ENCODE results near the gene SLC25A27.

The SLC25A27 gene

DNA sequence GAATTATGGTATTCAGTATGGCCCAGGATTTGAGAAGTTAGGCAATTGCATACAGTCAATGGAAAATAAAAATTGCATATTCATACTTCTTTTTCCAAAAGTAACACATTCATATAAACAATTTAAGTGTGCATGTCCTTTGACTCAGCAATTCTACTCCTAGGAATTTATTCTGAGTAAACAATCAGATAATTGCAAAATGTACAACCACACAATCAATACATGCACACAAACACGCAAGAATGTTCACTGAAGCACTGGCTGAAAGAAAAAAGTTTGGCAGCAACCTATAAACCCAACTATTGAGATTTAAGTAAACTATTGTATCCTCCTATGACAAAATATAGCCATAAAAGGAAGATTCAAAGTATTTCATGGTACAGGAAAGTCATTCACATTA is 1.8 kb upstream of the SLC25A27 start:
- no peak for DNase-seq (ENCODE audit: low read depth in 2 of 2)

DNA sequence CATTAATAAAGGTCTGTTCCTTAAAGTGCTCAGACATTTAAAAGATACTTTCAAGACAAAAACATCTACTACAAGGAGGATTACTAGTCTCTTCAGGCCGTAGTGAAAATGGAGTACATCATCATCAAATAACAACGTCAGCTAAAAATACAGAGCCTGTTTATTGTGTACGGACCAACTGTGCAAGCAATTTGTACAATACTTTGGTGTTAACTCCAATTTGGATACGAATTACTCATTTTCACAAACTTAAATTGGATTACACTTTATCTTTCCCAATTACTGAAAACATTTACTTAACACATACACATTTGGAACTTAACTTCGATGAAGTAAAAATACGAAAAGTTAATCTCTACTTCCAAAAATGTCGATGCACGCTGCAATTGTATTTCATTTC is 959 bp upstream of the SLC25A27 start:
- no peak for DNase-seq (ENCODE audit: low read depth in 2 of 2)

DNA sequence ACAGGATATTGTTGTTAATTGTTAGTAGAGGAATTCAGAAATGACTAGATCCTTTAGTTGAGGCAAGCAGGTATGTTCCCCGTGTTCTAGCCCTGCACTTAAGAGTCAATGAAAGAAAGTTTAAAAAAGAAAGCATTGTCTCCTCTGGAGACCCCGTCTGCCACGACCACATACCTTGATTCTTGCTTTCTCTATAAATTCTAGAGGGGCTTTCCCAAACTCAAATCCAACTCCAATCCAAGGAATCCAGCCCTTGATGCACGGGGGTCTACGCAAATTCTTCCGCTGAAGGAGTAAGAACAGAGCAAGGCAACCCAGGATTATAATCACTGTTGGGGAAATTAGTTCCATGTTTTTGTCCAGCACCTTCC is 558 bp upstream of the SLC25A27 start:
- no peak for DNase-seq (ENCODE audit: low read depth in 2 of 2)

DNA sequence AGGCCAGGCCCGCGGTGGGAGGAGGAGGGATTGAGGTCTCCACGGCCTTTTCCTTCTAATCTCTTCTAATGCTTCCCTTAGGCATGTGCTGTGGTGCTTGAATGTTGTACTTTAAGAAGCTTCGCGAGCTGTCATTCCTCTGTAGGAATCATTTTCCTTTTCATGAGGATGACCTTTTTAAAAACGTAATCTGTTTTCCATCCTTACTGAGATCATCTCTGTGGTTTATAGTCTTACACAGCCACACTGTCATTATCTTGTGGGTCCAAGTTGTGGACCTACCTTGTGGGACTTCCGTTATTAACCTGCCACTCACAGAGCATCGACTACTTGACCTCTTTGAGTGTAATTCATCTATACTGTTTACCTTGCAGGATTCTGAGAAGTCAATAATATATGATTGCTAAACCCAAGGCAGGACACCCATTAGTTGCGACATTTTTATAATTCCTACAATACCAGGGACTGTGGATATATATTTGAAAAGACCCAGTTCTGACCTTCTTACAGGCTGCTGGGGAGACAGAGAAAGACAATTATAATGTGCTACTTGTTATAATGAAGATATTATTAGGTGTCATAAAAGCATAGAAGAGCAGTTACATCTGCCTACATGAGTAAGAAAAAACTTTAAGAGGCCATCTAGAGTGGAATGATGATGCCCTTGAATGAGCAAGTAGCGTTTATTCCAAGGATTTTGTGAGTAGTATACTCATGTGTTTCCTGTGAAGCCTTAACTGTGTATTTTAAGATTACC is 842 bp downstream of the SLC25A27 start:
- DNase-seq (ENCODE audit: low read depth in 2 of 2): no peak

DNA sequence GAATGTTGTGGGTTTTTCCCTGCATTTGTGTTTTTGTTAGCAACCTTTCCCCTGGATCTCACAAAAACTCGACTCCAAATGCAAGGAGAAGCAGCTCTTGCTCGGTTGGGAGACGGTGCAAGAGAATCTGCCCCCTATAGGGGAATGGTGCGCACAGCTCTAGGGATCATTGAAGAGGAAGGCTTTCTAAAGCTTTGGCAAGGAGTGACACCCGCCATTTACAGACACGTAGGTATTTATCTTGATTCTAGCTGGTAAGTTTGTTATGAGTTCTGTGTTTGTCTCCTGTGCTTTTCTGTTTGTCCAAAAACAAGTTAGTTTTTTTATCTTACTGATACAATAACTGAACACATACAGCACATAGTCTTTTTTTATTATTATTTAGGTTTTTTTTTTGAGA is 3.0 kb downstream of the SLC25A27 start:
- DNase-seq (ENCODE audit: low read depth in 2 of 2): no peak

DNA sequence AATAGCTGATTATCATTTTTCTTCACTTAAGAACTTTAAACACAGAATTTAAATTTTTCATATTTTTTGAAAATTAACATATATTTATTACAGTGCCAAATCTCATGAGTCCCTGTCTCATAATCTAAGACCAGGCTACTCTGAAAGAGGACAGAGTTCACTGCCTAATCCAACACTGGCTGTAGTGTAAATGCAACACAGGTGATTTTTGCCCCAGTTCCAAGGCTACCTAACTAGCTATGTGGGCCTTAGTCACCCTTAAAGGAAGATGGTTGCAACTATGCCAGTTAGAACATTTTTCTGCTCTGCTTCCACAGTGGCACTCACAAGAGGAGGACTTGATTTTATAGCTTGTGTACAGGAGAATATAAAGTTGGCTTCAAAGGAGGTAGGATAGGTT is 4.9 kb downstream of the SLC25A27 start:
- no peak for DNase-seq (ENCODE audit: low read depth in 2 of 2)

DNA sequence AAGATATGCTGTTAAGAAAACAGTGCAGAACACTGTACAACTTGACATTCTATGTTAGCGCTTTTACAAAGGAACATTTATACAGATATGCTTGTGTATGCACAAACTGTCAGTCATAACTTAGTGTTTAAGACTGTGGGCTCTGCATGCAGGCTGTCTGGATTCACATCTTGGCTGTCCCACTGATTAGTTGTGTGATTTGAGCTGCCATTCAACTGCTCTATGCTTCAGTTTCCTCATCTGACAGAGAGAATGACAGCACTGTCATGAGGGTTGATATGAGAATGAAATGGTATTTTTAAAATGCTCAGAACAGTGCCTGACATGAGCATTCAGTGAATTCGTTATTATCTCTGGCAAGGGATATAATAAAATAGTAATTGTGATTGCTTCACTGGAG is 8.7 kb downstream of the SLC25A27 start:
- no peak for DNase-seq (ENCODE audit: low read depth in 2 of 2)

DNA sequence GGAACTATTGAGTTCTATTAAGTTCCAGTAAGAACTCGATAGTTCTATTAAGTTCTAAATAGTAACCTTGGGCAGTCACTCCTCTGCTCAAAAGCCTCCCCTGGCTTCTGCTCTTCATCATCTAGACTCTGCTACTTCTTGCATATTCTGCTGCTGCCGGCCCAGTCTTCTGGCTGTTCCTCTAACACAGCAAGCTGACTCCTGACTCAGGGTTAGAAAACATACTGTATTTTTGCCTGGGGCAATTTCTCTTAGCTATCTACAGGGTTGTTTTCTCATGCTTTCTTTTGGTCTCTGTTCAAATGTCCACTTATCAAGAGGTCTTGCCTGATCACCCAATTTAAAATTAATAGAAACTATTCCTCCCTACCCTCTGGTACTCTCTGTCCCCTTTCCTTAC is 14.6 kb downstream of the SLC25A27 start:
- no peak for DNase-seq (ENCODE audit: low read depth in 2 of 2)

DNA sequence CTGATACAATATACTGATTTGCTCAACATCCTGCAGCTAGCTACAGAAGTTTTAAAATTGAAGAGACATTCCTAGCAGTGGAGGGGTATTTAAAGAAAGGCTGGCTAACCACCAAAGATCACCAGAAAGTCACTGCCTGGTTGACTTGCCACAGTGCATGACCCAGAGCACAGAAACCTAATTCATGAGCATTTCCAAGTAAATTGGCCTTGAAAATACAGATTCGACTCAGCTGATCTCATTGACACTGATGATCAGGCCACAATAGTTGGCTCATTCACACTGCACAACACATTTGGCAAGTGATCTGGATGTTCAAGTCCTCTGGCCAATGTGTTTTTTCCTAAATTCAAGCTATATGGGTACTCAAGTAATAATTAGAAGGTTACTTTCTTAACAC is 21.6 kb downstream of the SLC25A27 start:
- DNase-seq (ENCODE audit: low read depth in 2 of 2): no peak

DNA sequence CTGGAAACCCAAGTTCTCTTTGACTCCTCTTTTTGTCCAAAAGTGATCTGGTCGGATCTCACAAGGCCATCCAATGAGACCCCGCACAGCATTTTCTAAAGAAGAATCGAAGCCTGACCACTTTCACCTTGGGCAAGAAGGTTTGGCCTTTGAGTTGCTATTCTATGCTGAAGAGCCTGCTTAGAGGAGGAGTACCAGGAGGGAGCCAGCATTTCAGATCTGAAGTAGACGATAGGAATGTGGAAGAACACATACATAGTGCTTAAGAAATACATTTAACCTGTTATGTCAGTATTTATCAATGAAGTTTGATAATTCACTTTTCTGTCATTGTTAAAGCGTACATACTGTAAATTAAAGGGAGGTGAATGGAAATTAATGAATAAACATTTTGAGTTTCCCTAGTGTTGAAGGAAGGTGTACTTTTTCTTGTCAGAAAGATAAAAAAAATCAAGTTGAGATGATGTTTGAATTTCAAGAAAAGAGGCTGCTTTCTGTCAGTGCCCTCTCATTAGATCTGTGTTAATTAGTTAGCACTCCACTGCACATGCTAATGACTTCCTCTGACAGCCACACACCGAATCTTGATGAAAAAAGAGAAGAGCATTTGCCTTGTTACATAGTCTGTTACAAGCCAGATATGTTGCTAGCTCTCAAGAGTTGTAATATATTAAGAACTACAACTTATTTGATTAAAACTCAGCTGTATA is 24.0 kb downstream of the SLC25A27 start:
- no peak for DNase-seq (ENCODE audit: low read depth in 2 of 2)

DNA sequence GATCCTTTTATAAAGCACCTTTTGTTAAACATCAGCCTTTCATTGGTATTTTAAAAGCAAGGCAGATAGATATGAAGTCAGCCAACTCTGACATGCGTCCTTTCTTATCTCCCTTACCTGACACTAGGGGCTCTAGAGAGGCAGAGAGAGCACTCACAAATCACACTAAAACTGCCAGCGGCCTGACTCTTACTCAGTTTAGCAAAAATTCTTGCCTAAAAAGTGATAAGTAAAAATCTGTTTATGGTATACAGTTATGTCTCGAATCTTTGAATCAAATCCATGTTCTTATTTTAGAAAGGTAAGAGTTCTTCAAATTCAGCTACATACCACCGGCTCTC is 24.5 kb downstream of the SLC25A27 start:
- DNase-seq (ENCODE audit: low read depth in 2 of 2): no peak

DNA sequence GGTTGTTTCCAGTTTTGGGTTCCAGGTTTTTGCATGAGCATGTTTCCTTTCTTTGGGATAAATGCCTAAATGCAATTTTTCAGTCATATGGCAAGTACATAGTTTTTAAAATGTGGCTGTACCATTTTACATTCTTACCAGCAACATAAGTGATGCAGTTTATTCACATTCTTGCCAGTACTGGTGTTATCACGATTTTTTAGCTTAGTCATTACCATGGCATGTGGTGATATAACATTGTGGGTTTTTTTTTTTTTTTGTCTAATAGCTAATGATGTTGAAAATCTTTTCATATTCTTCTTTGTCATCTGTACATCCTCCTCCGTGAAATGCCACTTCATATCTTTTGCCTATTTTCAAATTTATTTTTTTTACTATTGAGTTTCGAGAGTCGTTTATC is 32.0 kb downstream of the SLC25A27 start:
- DNase-seq (ENCODE audit: low read depth in 2 of 2): no peak

DNA sequence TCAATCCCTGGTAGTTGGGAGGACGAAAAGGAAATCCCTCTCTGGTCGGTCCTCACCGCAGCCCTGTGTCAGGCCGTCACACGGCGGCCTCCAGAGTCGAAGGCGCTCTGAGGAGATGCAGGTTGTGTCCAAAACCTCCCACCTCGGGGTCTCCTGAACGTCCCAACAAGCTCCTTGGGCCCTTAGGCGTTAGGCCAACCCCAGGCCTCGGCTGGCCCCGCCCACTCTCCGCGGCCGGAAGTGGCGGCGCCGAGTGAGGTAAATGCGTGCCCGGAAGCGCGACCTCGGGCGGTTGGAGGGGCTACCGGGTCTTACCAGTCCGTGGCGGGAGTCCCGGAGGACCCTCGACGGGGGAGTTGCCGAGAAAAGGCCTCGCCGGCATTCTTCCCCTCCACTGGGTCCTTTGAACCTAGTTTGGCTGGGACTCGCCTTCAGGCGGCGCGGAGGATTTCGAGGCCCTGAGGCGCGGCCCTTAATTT is 34.9 kb downstream of the SLC25A27 start, which contains the start of gene TDRD6:
TSS of gene TDRD6 (plus strand) at position 267 of the 479 bp plus-strand sequence. CDS start 244 bp downstream, outside the sequence.
- DNase-seq (ENCODE audit: low read depth in 2 of 2): no peak

DNA sequence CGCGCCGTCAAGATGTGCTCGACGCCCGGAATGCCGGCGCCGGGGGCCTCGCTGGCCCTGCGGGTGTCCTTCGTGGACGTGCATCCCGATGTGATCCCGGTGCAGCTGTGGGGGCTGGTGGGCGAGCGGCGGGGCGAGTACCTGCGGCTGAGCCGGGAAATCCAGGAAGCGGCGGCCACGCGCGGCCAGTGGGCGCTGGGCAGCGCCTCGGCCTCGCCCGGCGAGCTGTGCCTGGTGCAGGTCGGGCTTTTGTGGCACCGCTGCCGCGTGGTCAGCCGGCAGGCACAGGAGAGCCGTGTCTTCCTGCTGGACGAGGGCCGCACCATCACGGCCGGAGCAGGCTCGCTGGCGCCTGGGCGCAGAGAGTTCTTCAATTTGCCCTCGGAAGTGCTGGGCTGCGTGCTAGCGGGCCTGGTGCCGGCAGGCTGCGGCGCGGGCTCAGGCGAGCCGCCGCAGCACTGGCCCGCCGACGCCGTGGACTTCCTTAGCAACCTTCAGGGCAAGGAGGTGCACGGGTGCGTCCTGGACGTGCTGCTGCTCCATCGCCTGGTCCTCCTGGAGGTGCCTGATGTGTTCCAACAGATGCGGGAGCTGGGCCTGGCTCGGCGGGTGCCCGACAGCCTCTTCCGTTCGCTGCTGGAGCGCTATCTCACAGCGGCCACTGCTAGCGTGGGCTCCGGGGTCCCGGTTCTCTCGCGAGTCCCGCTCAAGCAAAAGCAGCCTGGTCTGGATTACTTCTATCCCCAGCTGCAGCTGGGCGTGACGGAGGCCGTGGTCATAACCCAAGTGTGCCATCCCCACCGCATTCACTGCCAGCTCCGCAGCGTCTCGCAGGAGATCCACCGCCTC is 35.6 kb downstream of the SLC25A27 start:
- DNase-seq (ENCODE audit: low read depth in 2 of 2): no peak

DNA sequence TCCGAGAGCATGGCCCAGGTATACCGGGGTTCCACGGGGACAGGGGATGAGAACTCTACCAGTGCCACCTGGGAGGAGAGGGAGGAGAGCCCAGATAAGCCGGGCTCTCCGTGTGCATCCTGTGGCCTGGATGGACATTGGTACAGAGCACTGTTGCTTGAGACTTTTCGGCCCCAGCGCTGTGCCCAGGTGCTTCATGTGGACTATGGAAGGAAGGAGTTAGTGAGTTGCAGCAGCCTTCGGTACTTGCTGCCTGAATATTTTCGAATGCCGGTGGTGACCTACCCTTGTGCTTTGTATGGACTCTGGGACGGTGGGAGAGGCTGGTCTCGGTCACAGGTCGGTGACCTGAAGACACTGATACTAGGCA is 36.2 kb downstream of the SLC25A27 start:
- no peak for DNase-seq (ENCODE audit: low read depth in 2 of 2)

DNA sequence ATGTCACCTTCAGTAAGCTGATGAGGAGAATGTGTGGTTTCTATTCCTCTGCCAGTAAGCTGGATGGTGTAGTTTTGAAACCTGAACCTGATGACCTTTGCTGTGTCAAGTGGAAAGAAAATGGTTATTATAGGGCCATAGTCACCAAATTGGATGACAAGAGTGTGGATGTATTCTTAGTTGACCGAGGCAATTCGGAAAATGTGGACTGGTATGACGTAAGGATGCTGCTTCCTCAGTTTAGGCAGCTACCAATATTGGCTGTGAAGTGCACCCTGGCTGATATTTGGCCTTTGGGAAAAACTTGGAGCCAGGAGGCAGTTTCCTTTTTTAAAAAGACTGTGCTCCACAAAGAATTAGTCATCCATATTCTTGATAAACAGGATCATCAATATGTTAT is 36.9 kb downstream of the SLC25A27 start:
- no peak for DNase-seq (ENCODE audit: low read depth in 2 of 2)

DNA sequence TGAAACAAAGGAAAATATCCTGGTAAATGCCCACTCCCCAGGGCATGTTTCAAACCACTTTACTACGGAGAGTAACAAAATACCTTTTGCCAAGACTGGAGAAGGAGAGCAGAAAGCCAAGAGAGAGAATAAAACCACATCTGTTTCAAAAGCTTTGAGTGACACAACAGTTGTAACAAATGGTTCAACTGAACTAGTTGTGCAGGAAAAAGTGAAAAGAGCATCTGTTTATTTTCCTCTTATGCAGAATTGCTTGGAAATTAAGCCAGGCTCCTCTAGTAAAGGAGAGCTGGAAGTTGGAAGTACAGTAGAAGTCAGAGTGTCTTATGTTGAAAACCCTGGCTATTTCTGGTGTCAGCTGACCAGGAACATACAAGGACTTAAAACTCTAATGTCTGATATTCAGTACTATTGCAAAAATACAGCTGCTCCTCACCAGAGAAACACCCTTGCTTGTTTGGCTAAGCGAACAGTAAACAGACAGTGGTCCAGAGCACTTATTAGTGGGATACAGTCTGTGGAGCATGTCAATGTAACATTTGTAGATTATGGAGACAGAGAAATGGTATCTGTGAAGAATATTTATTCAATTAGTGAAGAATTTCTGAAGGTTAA is 37.5 kb downstream of the SLC25A27 start:
- DNase-seq (ENCODE audit: low read depth in 2 of 2): no peak

DNA sequence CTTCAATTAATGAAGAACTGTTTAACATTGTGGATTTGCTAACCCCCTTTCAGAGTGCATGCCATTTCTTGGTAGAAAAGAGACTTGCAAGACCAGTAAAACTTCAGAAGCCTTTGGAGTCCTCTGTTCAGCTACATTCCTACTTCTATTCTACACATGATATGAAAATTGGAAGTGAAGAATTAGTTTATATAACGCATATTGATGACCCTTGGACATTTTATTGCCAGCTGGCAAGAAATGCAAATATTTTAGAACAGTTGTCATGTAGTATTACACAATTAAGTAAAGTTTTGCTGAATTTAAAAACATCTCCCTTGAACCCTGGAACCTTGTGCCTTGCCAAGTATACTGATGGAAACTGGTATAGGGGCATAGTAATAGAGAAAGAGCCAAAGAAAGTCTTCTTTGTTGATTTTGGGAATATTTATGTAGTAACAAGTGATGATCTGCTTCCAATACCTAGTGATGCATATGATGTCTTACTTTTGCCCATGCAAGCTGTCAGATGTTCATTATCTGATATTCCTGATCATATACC is 38.2 kb downstream of the SLC25A27 start:
- DNase-seq (ENCODE audit: low read depth in 2 of 2): no peak

DNA sequence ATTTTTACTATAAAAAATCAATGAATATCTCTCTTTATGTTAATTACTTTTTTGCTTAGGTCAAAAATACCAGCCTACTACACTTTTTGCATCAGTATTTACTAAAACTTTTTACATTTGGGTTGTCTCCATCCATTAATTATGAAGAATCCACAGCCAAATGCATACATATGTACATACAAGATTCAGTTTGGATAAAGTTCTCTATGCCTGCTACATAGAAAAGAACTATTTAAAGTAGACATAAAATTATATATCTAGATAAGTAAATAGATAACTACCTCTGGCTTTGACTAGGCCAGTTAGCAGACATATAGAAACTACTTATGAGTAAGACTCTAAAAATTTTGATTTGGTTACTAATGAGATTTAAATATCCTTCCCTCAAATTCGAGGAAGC is 47.2 kb downstream of the SLC25A27 start:
- DNase-seq (ENCODE audit: low read depth in 2 of 2): no peak

DNA sequence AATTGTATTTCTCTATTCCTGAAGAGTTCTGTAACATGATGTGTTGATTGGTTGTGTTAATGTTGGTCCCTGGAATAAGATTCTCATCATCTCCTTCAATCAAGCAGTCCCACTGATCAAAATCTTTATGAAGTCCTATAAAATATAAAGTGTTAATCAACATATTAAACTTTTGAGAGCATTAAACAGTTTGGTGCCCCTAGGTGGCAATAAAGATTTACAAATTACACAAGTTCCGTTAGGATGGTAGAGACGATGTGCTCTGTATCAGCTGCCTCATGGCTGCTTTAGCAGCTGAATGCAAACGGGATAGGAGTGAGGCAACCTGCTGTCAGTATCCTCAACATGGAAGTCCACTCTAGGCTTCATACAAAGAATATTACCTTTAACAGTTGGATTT is 51.8 kb downstream of the SLC25A27 start:
- no peak for DNase-seq (ENCODE audit: low read depth in 2 of 2)

DNA sequence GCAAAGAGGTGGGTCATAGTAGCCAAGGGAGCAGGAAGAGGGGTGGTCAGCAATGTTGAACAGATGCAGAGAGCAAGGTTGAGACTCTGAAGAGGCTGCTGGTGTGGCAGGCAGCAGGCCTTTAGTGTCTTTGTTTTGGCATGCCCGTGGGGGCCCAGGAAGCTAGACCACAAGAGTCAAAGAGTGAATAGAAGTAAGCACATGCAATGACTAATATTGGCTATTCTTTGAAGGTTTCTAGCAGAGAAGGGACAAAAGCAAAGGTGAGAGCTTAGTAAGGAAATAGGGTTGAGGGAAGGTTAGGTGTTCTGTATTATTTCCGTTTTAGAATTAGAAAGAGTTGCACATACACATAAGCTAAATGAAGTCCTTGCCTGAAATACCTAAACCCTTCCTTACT is 53.7 kb downstream of the SLC25A27 start:
- DNase-seq (ENCODE audit: low read depth in 2 of 2): no peak

DNA sequence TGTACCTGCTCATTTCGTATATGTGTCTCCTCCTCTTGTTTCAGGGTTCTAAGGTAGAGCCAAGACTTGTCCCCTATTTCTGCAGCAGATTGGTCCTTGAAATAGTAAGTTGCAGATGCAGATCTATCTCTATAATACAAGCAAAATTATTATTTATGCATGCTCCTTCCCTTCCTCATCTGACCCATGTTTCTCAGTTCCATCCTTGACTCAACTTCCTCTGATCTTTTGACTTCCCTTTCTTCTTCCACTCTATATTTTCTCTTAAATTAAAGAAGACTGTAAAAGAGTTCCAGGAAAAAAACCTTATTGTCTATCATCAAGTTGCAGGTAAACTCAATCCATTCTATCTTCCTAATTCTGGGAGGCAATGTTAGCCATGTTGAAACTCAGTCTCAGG is 58.7 kb downstream of the SLC25A27 start:
- no peak for DNase-seq (ENCODE audit: low read depth in 2 of 2)

All from activated CD8-positive, alpha-beta memory T cell treated with anti-CD3 and anti-CD28 coated beads for 4 hours (primary cell).